CD4-positive, alpha-beta T cell treated with Interleukin-12 subunit alpha and Interleukin-12 subunit beta, for 1 hour (primary cell): Measurements from ENCODE around the gene ATP8B4.

Experiments
- DNase-seq: peaks from one replicate; pipeline ENCODE4 v3.0.0-alpha.2; 2020

Gene ATP8B4

DNA sequence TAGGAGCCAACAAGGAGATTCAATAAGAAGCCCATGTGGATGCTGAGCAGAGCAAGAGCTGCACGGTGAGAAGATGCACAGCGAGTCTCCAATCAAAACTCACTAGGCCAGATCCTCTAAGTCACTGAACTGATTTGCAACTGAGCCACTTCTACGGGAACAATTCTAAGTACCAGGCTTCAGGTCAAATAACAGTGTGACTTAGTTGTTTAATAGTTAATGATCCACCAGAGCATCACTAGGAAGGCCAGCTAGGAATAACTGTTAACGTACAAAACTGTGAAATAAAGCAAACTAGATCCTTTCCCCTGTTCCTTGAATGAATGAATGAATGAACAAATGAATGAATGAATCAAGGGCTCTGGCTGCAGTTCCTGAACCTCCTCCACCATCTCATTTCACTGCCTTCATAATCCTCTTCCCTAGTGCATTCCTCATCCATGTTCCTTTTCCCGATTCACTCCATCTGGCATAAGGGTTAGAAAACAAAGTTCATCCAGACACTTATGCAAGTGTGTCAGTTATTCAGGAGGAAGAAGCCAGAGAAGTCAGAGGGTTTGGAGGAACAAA, 59.7 kb downstream of the ATP8B4 start:
- no peak for DNase-seq

DNA sequence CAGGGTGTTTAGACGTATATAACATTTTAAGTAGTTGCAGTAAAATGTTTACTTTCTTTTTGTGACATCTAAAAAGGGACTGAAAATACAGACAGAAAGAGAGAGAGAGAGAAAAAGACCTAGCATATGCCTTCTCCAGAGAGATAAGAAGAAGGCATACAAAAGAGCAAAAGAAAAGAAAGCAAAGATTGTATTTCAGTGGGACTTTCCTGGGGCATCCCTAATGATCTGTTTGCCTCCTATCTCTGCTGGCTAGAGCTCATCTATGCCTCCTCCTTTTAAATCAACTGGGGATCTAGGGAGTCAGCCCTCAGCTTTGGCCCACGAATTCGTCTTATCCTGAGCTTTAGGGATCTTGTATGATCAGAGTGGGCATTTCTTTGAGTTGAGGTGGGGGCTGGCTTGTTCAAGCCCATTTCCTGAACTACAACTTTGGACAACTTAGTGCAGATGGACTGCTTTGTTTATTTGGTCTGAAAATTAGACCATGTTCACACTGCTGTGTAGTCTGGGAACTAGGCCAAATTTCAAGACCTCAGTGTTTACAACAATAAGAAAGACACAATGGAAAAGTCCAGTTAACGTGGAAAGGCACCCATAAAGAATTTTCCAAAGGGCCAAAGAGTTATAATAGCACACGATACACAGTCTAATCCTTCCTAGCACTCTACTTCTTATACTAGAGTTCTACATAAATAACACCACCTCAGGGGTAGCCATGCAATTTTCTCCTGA, 61.0 kb downstream of the ATP8B4 start:
- DNase-seq, result no peak

DNA sequence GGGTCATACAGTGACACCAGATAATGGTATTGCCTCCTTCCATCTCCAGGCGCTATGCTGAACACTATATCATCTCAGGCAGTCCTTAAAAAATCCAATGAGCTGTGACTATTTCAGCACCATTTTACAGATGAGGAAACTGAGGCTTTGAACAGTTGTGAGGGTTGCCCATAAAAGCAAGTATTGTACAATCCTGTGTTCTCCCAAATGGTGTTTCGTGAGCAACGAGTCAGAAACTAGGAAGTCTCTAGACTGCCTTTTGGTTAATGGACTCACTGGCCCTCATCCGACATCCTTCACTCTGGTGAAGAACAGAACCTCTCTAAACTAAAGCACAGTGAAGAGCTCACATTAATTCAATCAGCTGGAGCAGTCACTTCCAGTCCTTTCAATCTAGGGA, 61.8 kb downstream of the ATP8B4 start:
- no peak for DNase-seq

DNA sequence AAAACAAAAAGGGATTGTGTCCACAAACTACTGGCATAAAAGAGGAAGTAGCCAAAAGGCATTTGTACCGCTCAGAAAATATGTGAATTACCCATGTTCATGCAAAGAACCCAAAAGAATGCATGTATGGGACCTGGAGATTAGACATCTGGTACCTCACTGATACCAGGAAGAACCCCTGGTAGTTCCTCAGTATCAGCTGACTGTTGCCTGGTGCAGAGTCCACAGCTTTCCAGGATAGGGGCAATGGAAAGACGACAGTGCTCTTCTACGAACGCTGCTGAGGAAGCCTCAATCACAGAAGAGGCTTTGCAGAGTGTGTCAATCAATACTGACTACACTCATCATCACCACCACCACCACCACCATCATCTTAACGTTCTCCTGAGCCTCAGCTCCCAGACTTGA, 63.3 kb downstream of the ATP8B4 start:
- no peak for DNase-seq

DNA sequence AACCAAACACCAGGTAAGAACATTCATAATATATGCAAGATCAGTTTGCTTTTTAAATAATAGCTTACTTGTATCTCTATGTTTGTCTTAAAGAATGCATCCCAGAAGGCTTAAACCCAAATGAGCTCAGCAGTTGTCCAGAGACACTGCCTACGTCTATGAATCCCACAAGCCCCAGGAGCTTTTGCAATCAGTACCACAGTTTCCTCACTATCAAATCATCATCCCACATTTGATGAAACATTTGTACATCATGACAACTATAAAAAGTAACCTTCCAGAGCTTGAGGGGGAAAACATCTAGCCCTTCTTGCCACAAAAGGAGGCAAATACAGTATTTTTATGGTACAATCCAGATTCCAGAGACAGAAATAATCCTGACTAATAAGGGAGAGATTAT, 63.7 kb downstream of the ATP8B4 start:
- DNase-seq, result no peak

DNA sequence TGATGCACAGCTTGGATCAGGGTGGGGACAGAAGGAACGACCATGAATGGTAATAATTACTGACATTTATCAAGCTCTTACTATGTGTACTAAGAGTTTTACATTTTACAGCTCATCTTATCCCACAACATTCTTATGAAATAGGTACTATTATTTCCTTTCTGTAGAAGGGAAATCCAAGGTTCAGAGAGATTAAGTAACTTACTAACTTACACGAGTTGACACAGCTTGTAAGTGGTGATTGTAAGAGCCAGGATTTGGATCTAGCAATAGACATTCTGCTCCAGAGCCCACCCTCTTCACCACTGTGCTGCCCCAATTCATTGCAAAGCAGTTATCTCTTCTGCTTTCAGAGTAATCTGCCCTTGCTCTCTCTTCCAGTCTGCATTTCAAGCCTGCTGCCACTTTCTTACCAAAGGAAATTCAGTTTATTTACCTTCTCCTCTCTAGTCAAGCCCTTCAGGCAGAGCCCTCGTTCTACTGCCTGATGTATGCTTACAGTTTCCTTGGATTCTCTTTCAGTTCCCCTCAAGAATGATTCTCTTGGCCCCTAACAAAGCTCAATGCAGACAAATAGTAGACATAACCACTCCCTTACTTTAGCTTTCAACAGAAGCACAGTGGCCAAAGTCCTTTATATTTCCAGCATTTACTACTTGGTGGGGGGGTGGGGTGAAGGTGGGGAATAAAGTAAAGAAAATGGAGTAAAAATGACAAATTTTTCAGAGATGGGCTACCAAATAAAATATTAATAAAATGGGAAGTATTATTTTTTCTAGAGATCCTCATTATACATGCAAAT, 65.8 kb downstream of the ATP8B4 start:
- no peak for DNase-seq

DNA sequence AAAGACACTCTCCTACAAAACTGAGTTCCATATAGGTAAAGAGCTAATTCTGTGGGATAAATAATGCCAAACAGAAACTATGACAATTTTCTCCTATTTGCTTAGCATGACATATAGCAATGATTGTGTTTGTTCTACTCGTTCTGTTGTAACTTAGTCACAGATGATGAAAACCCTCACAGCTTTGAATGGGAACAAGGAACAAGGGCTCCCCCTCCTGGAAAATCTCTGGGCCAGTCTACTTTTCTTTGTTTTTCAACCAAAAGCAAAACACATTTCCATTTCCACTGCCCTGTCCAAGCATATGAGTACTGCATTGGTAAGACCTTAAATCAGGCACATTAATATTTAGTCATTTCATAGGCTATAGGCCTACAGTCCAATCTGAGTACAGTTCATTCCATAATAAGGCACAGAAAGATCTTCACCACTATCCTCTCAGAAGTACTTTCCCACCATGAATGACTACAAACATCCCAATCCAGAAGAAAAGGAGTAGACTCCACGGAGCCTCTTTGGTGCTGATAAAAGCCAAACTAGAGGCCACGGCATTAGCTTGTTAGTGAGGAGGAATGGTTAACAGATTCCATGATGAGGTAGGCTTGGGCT, 67.1 kb downstream of the ATP8B4 start:
- peak; percentile 31 for DNase-seq

DNA sequence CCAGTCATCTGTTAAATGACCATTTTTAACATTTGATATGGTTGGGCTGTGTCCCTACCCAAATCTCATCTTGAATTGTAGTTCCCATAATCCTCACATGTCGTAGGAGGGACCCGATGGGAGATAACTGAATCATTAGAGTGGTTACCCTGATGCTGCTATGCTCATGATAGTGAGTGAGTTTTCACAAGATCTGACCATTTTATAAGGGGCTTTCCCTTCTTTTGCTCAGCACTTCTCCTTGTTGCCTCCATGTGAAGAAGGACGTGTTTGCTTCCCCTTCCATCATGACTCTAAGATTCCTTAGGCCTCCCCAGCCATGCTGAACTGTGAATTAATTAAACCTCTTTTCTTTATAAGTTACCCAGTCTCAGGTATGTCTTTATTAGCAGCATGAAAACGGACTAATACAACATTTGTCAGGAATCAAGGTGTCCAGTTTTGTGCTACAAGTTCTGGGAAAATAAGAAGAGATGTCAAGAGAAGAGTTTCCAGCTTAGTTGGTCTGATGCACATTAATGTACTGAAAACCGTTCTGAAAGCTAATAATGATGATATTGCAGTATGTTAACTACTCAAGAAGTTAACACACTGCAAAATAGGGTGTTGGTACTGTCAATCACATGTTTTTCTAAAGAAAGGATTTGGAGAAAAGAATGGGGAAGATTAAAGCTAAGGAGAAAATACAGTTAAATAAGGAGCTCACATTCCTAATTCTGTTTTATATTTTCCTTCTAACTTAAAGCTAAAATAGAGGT, 67.9 kb downstream of the ATP8B4 start:
- no peak for DNase-seq

DNA sequence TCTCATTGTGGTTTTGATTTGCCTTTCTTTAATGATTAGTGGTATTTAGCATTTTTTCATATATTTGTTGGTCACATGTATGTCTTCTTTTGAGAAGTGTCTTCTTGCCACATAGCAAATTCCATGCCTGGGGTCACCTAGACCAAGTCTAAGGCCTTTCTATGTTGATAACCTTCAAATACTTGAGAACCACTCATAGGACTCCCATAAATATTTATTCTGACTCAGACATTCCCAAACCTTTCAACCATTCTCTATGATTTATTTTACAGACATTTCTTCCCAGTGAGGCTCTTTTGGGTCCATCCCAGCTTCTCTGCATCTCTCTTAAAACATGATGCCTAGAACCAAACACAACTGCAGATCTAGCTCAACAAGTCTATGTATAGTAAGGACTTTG, 69.2 kb downstream of the ATP8B4 start:
- no peak for DNase-seq

DNA sequence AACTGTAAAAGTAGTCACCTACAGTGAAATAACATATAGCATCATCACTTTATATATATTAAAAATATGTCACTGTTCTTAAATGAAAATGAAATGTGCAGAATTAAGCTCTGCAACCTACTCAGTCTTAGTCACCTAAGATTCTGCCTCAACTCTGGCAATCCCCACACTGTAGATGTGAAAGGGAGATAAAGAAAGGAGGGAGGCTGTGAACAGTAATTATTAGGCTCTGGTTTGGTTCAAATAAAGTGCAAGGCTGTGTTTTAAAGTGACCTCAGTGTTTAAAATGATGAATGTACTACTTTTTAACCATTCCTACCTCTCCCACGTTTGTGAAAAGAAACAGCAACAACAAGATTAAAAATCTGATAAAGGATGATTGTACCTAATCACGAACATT, 72.2 kb downstream of the ATP8B4 start:
- DNase-seq, result no peak

DNA sequence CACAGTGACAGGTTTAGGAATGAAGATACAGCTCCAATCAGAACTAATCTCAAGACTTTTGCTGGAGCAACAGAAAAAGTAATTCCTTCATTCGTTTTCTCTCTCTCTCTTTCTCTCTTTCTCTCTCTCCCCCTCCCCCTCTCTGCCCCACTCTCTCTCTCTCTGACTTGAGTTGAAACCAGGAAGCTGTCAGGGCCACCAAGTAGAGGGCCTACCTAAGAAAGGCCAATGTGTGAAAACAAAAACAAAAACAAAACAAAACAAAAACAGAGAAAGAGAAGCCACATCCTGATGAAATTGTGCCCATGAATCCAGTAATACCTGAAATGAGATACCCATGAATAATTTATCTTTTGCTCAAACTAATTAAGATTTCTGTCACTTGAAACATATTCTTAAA, 72.9 kb downstream of the ATP8B4 start:
- DNase-seq, result no peak

DNA sequence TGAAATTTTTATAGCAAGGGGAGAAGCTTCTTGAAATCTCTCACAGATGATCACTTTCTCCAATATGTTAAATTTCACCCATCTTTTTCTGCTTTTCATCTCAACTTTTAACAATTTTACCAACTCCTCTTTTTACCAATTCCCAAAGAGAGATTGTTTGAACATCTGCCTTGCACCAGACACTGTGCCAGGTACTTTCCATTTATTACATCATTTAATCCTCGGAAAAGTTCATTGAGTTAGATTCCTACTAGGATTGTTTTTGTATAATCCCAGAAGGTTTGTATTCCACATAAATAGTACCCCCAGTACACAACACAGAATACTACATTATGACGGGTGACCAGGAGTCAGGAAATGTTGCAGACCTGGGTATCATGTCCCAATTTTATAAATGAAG, 74.1 kb downstream of the ATP8B4 start:
- no peak for DNase-seq

DNA sequence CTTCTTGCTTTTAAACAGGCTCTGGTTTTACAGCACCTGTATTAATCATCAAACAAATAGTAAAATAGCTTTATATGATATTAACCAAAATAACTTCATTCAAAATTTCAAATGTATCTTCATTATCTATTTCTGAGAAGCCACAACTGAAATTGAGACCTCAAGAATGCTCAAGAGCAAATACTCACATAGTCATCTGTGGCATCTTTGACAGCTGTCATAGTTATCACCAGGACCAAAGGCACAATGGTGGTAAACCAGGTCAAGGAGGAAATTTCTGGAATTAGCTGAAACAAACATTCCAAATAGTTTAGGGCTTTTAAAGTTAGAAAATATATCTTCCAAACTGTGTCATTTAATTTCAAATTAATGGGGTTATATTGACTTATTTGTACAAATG, 74.6 kb downstream of the ATP8B4 start:
- no peak for DNase-seq

DNA sequence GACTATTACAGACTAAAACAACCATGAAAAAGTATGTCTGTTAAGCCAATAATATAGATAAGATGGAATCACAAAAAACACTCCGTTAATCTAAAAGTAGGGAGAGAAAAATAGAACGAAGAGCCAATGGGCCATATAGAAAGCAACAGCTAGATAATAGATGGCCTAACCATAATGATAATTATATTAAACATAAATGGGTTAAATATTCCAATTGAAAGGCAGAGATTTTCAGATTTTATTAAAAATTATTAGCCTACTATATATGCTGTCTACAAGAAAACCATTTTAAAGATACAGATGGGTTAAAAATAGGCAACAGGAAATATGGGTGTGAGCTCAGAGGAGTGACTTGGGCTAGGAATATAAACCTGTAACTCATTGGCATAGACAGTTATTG, 76.3 kb downstream of the ATP8B4 start:
- DNase-seq, result no peak

DNA sequence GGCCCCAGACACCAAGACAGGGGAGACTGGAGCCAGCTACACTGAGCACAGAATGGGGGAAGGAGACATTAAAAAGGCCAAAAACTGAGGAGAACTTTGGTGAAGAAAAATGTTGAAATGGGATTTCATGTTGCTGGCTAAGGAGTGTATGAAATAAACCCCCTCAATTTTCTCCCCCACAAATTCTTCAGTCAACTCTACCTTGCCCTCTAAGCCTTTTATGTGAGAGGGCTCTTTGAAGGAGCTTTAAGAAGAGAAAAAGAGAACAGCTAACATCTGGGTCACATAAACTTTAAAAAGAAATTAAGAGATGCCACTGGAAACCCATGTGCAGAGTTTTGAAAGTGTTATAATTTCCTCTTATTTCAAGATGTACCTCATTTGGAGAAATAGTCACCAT, 88.6 kb downstream of the ATP8B4 start:
- DNase-seq, result no peak

DNA sequence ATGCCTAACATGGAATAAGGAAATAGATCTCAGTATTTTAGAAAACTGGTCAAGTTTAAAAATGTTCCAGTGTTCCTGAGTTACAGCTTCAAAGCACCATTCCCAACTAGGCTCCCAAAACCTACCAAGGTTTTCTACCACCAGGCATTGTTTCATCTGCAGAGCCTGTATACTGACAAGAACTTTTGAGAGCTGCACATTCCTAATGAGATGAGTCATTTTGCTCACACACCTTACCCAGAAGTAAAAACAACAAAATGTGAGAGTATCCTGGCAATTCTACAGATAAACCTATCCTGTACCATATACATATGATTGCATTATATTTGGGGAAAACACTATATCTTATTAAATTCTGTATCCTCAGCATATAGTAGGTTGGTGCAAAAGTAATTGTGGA, 90.7 kb downstream of the ATP8B4 start:
- no peak for DNase-seq

DNA sequence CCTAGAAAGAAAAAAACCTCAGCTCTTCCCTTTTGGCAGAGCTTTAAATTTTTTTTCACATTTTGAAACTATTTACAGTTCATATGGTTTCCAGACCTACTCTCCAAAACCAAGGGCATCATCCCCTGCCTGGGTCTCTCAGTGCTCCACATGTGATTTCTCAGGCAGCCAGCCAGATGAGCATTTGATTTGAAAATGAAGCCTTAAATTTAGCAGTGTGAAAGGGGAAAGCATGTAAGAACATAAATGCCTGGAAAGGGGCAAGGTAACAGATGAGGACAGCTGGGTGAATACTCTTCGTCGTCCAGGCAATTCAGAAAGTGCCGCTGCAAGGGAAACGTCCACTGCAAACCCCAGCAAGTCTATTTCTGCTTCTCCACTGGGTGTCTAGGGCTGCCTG, 94.8 kb downstream of the ATP8B4 start:
- DNase-seq, result no peak

DNA sequence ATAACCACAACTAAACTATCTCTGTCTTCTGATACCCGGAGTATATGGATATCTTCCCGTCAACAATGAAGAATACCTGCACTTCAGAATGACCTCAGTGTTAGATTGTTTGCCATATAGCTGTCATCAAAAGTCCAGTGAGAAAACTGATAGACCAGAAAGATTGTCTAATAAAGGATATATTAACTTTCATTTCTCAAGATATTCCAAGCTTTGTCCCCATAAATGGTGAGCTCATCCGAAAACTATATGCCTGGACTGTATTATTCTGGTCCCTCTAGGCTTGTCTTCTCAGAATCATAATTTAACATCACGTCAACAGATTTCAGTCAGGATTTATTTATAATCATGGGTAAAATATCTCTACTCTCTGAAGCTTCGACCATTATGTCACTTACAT, 100.5 kb downstream of the ATP8B4 start:
- no peak for DNase-seq

DNA sequence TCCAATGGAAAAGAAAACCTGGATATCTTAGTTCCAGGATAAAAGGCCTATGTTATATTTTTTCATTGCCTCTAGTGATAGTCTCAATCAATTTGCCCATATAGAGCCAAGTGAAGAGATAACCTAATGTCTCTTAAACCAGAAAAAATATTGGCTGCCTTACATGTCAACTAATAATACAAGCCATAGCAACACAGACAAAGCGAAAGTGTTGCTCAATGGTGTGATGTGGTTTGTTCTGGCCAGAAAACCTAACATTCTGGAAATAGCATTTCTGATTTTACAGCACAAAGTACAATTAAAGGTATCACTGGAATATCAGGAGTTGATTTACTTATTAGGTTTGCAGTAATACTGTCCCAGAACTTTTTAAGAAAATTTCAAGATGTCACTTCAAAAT, 101.5 kb downstream of the ATP8B4 start:
- DNase-seq, result no peak

DNA sequence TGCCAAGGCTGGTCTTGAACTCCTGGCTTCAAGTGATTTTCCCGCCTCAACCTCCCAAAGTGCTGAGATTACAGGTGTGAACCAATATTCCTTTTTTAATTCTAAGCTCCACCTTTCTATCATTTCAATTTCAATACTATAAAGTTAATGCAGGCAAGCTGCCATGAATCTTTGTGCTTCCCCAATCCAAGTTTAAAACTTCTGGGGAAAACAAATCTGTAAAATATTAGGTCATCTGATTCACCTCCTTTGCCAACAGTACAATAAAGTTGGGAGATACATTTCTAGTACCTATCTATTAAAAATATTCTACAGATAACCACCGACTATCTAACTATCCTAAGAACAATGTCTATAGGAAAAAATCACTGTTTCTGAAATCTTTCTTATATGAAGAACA, 102.1 kb downstream of the ATP8B4 start:
- no peak for DNase-seq

DNA sequence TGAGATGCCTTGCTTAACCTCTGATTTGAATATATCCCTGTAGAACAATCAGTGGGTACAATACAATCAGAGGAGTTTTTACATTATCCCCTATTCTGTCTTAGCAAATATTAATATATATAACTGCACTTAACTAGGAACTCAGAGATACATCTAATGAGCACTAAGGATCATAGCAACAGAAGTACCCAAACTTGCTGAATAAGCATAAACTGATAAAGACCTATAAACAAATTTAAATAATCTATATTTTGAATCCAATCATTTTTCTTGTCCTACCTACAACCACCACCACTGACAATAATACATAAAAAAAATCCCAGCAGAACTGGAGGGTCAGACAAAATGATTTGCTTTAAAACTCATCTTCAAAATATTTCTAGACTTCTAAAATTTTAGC, 106.2 kb downstream of the ATP8B4 start:
- no peak for DNase-seq

DNA sequence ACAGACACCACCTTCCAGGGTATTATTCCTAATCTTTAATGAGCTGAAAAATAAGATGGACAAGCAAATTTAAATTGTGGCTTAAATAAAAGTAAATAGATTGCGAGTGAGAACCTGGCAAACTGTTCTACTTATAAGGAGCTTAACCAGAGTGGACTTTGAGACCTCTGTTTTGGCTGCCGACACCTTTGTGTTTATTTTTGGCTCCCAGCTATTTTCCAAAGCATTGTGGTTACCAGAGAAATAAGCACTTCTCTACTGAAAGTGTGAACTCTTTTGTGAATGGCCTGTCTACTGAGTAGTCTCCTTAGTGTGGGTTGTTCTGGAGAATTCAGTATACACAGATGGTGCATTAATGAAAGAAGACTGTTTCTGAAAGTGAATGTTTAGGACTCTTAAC, 109.4 kb downstream of the ATP8B4 start:
- DNase-seq, result no peak

DNA sequence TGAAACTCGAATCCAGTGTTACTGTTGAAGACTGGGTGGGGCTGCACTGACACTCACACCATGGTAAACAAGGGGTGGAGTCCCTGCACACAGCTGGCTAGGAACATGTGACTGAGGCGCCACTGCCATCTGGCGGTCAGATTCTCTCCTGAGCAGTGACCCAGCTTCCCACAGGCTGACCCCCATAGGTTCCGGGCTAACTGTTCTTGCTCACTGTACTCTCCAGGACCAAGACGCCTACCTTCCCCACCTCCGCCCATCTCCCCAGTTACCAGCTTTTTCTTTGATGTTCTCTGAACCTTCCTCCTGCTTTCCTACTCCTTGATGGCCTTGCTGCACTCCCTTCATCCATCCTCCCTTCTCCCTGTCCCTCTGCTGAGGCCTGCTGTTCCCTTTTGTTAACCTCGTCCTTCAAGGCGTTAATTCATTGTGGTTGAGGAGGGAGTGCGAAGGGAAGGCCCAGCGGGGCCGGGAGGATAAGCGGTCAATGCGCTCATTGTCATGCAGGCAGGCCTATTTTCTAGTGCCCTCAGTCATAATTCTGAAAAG, 115.2 kb downstream of the ATP8B4 start:
- DNase-seq, result peak; percentile 74
